ENCODE data around the gene SLAMF9.
A peak's percentile ranks its signal among the peaks of the same experiment; 100 is the strongest.

The SLAMF9 gene

GRCh38 chr1:159974350-159974965 lies 20.4 kb upstream of the SLAMF9 start:
- no peak for DNase-seq

- DNase-seq: no peak
Observed at GRCh38 chr1:159973350-159973940, 19.4 kb upstream of the SLAMF9 start.

- DNase-seq: no peak
Observed at GRCh38 chr1:159972443-159973205, 18.6 kb upstream of the SLAMF9 start.

GRCh38 chr1:159970932-159971342 lies 16.9 kb upstream of the SLAMF9 start:
- no peak for DNase-seq

- no peak for DNase-seq
Observed at GRCh38 chr1:159968901-159969300, 14.9 kb upstream of the SLAMF9 start.

- no peak for DNase-seq
Observed at GRCh38 chr1:159965263-159965662, 11.2 kb upstream of the SLAMF9 start.

GRCh38 chr1:159964144-159964543 lies 10.1 kb upstream of the SLAMF9 start:
- DNase-seq: no peak

GRCh38 chr1:159962176-159962575 lies 8.1 kb upstream of the SLAMF9 start:
- DNase-seq: no peak

- no peak for DNase-seq
Observed at GRCh38 chr1:159961636-159962035, 7.6 kb upstream of the SLAMF9 start.

GRCh38 chr1:159960721-159961381 lies 6.8 kb upstream of the SLAMF9 start:
- peak; percentile 95 for DNase-seq

GRCh38 chr1:159959451-159959850 lies 5.4 kb upstream of the SLAMF9 start:
- DNase-seq: peak; percentile 36

GRCh38 chr1:159958719-159959380 lies 4.8 kb upstream of the SLAMF9 start:
- no peak for DNase-seq

- DNase-seq: no peak
Observed at GRCh38 chr1:159957824-159958268, 3.8 kb upstream of the SLAMF9 start.

- no peak for DNase-seq
Observed at GRCh38 chr1:159955456-159955855, 1.4 kb upstream of the SLAMF9 start.

- DNase-seq: no peak
Observed at GRCh38 chr1:159952932-159953331, 1.1 kb downstream of the SLAMF9 start.

GRCh38 chr1:159951551-159951950 lies 2.5 kb downstream of the SLAMF9 start:
- DNase-seq: no peak

GRCh38 chr1:159951016-159951415 lies 3.0 kb downstream of the SLAMF9 start:
- no peak for DNase-seq

- DNase-seq: no peak
Observed at GRCh38 chr1:159949981-159950381, 4.1 kb downstream of the SLAMF9 start.

GRCh38 chr1:159949123-159949522 lies 4.9 kb downstream of the SLAMF9 start:
- no peak for DNase-seq

GRCh38 chr1:159947942-159948341 lies 6.1 kb downstream of the SLAMF9 start:
- DNase-seq: no peak

GRCh38 chr1:159946242-159947187 lies 7.5 kb downstream of the SLAMF9 start:
- no peak for DNase-seq
